KOPT-K1 (cell line): ENCODE measurements around the gene PRDM16.

Experiments
- H3K27ac ChIP-seq: fragments of 200-600 bp; sonication (generic); 2 replicates; pipeline ENCODE4 v1.5.1; 2016; ENCODE audit warnings: antibody characterized with exemption, mild to moderate bottlenecking, low read depth, low read length; ENCODE audit not compliant: poor library complexity, severe bottlenecking
- H3K36me3 ChIP-seq: fragments of 200-600 bp; sonication (generic); 2 replicates; pipeline ENCODE4 v1.5.1; 2017; ENCODE audit warnings: antibody characterized with exemption, mild to moderate bottlenecking, low read length, moderate library complexity; ENCODE audit not compliant: insufficient read depth
- H3K9me3 ChIP-seq: fragments of 200-600 bp; sonication (generic); 2 replicates; pipeline ENCODE4 v1.5.1; 2017; ENCODE audit warnings: antibody characterized with exemption, low read length, mild to moderate bottlenecking; ENCODE audit not compliant: insufficient read depth, poor library complexity, severe bottlenecking

PRDM16 gene

GRCh38 chr1:3029481-3029961, 39.5 kb upstream of the PRDM16 start:
- Histone ChIP-seq H3K9me3 (no peaks in the 10 kb centered on the region), H3K27ac (no peak overlapping the region), H3K36me3 (no peaks in the 10 kb centered on the region)

GRCh38 chr1:3029991-3030662, 38.9 kb upstream of the PRDM16 start:
- Histone ChIP-seq H3K36me3 (no peaks in the 10 kb centered on the region), H3K9me3 (no peaks in the 10 kb centered on the region), H3K27ac (no peak overlapping the region)

GRCh38 chr1:3030663-3031381, 38.2 kb upstream of the PRDM16 start:
- Histone ChIP-seq H3K9me3 (no peaks in the 10 kb centered on the region), H3K27ac (no peak overlapping the region), H3K36me3 (no peaks in the 10 kb centered on the region)

- Histone ChIP-seq H3K27ac (no peak overlapping the region), H3K36me3 (no peaks in the 10 kb centered on the region), H3K9me3 (no peaks in the 10 kb centered on the region)
Observed at GRCh38 chr1:3031401-3032221, 37.4 kb upstream of the PRDM16 start.

GRCh38 chr1:3032371-3033039, 36.5 kb upstream of the PRDM16 start:
- H3K27ac ChIP-seq: peak overlapping the region; percentile 78
- H3K9me3 ChIP-seq: no peaks in the 10 kb centered on the region
- no peaks in the 10 kb centered on the region for H3K36me3 ChIP-seq

GRCh38 chr1:3033040-3033789, 35.8 kb upstream of the PRDM16 start:
- Histone ChIP-seq H3K9me3 (no peaks in the 10 kb centered on the region), H3K27ac (peak overlapping the region; percentile 78)

GRCh38 chr1:3033790-3034090, 35.3 kb upstream of the PRDM16 start:
- Histone ChIP-seq H3K27ac (peak overlapping the region; percentile 78), H3K36me3 (no peaks in the 10 kb centered on the region), H3K9me3 (no peaks in the 10 kb centered on the region)

More at GRCh38 chr1:3033040-3033789, 35.8 kb upstream of the PRDM16 start:
- no peaks in the 10 kb centered on the region for H3K36me3 ChIP-seq

GRCh38 chr1:3034162-3034561, 34.8 kb upstream of the PRDM16 start:
- Histone ChIP-seq H3K36me3 (no peaks in the 10 kb centered on the region), H3K27ac (peak overlapping the region; percentile 78), H3K9me3 (no peaks in the 10 kb centered on the region)

- Histone ChIP-seq H3K9me3 (no peaks in the 10 kb centered on the region), H3K36me3 (no peaks in the 10 kb centered on the region), H3K27ac (peak overlapping the region; percentile 78)
Observed at GRCh38 chr1:3034728-3035562, 34.1 kb upstream of the PRDM16 start.

- H3K36me3 ChIP-seq: no peaks in the 10 kb centered on the region
- H3K27ac ChIP-seq: no peak overlapping the region
- H3K9me3 ChIP-seq: no peaks in the 10 kb centered on the region
Observed at GRCh38 chr1:3035563-3036446, 33.2 kb upstream of the PRDM16 start.

GRCh38 chr1:3036447-3037280, 32.3 kb upstream of the PRDM16 start:
- H3K9me3 ChIP-seq: no peaks in the 10 kb centered on the region

GRCh38 chr1:3037281-3038040, 31.5 kb upstream of the PRDM16 start:
- H3K36me3 ChIP-seq: no peaks in the 10 kb centered on the region
- H3K27ac ChIP-seq: no peak overlapping the region
- no peaks in the 10 kb centered on the region for H3K9me3 ChIP-seq

More at GRCh38 chr1:3036447-3037280, 32.3 kb upstream of the PRDM16 start:
- no peak overlapping the region for H3K27ac ChIP-seq
- H3K36me3 ChIP-seq: no peaks in the 10 kb centered on the region
